ENCODE results near the gene INMT.

- TF ChIP-seq POLR2A (IDR thresholded peaks at IDR 0.05; ENCODE audit: low read depth, low read length) (no peak), POLR2AphosphoS5 (IDR thresholded peaks at IDR 0.05; ENCODE audit: low read depth, low read length) (no peak), TAF1 (IDR thresholded peaks at IDR 0.05; ENCODE audit: borderline replicate concordance, low read depth, low read length) (no peak)
Observed at GRCh38 chr7:30702200-30702599, 49.7 kb upstream of the INMT start.
